ENCODE measurements around the gene SMAD4.

GRCh38 chr18:51070545-51070944 is 40.5 kb downstream of the SMAD4 start:
- TF ChIP-seq EZH2 (IDR thresholded peaks at IDR 0.05; ENCODE audit: low read depth, low read length, severe bottlenecking) (no peak), SAP30 (IDR thresholded peaks at IDR 0.05; ENCODE audit: insufficient read depth, insufficient replicate concordance, low read length) (no peak), EP300 (IDR thresholded peaks at IDR 0.05; ENCODE audit: borderline replicate concordance in 1 of 2, low read depth in 2 of 2, low read length in 2 of 2) (no peak), CTCF (IDR thresholded peaks at IDR 0.05; ENCODE audit: control extremely low read depth in 1 of 3, insufficient read depth in 1 of 3, low read depth in 1 of 3, low read length in 3 of 3) (no peak)

Measured in H1 (cell line).